ENCODE data around the gene SOX6.

- TF ChIP-seq, protein P1, sequence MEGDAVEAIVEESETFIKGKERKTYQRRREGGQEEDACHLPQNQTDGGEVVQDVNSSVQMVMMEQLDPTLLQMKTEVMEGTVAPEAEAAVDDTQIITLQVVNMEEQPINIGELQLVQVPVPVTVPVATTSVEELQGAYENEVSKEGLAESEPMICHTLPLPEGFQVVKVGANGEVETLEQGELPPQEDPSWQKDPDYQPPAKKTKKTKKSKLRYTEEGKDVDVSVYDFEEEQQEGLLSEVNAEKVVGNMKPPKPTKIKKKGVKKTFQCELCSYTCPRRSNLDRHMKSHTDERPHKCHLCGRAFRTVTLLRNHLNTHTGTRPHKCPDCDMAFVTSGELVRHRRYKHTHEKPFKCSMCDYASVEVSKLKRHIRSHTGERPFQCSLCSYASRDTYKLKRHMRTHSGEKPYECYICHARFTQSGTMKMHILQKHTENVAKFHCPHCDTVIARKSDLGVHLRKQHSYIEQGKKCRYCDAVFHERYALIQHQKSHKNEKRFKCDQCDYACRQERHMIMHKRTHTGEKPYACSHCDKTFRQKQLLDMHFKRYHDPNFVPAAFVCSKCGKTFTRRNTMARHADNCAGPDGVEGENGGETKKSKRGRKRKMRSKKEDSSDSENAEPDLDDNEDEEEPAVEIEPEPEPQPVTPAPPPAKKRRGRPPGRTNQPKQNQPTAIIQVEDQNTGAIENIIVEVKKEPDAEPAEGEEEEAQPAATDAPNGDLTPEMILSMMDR (optimal IDR thresholded peaks at IDR 0.05 in 1 of 3, IDR thresholded peaks at IDR 0.05 in 1 of 3, conservative IDR thresholded peaks at IDR 0.05 in 1 of 3; ENCODE audit: extremely low read depth in 1 of 3, insufficient read depth in 2 of 3, low read length in 3 of 3) = no peak
- TF ChIP-seq EZH2 (IDR thresholded peaks at IDR 0.05; ENCODE audit: low read length) = no peak
Measured at GRCh38 chr11:15958910-15959309, 397.4 kb downstream of the SOX6 start.

All from keratinocyte (primary cell).